Measurements from ENCODE around the gene ITGA8. TPM values are rescaled to one million over a fixed set of nuclear protein-coding genes. Genes with fewer than 3 reads are reported as not detected.
"Not testable (repeated sequence)": the region's sequence is repeated elsewhere in the genome, so short reads cannot be mapped to it uniquely, and the experiment has no call there.

The ITGA8 gene
- total RNA-seq, 1 donor from 2014 or later: not detected

DNA sequence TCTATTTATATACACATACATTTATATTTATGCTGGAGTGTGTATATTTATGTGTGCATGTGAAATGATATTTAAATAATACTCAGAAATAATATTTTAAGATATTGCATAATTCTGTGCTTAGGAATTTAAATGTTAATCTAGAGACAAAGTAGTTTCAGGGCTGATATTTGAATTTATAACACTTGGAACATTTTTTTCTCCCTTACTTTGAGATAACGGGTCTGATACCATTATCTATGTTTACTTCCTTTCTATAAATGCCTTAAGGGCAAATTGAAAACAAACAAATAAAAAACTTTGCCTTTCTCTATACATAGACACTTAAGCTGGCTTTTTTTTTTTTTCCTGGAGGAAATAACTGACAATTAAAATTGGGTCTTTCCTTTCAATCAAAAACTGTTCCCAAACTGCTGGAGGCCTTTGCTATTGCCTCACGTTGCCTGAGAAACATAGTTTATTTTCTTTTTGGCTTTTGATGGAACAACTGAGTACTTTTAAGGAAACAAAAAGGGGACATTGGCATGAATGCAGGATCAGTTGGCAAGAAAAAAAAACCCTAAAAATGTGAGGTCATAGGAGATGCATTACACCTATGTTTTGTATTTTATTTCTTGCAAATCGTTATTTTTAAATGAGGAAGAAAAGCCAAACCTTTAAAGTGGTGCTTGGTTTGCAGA is 98.7 kb downstream of the ITGA8 start:
- DNase-seq (ENCODE audit: low read depth): no peak

DNA sequence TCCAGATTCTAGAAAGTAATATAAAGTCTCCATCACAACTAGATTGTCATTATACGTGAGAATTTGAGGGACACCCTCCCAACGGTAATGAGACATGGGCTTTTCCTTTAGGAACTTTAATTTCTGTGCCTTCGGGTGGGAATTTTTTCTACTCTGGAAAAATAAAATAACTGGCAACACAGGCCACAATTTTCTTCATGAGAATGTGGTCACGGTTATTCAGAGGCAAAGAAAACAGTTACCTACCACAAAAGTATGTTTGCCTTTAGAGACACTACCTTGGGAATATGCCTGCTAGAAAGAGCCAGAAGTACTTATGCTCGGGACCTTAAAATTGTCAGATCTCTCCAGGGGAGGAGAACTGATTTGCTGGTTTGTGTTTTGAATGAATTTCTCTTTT is 99.4 kb downstream of the ITGA8 start:
- DNase-seq (ENCODE audit: low read depth): no peak

DNA sequence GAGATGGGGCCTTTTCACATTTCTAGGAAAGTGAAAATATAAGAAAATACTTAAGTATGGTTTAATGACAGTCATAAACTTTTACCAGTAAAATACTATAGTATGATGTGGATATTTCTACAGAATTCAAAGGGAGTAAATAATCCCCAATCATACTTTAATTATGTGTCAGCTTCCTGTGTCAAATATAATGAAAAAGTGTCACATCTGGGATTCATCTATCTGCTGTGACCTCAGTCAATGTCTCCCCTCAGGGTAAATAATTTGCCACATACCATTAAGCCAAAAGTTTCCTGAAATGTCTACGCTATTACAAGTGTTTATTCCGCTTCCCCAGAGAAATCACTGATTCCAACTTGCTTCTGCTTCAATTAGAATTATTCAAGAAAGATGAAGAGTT is 110.5 kb downstream of the ITGA8 start:
- DNase-seq (ENCODE audit: low read depth): no peak

DNA sequence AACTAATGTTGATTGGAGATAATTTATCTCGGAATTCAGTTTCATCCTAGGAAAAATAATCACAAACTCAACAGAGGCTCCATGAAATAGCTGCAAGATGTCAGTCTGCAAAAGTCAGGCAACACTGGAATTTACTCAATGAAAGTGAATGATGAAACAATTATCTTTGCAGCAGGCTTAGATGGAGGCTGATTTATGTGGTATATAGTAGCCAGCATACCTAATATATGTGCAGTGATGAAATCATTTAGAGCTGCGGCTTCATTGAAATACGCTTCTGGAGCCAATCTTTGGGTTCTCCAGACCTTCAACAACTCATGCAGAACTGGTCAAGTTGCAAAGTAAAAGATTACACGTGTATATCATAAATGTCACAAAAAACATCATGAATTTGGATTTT is 113.3 kb downstream of the ITGA8 start:
- no peak for DNase-seq (ENCODE audit: low read depth)

DNA sequence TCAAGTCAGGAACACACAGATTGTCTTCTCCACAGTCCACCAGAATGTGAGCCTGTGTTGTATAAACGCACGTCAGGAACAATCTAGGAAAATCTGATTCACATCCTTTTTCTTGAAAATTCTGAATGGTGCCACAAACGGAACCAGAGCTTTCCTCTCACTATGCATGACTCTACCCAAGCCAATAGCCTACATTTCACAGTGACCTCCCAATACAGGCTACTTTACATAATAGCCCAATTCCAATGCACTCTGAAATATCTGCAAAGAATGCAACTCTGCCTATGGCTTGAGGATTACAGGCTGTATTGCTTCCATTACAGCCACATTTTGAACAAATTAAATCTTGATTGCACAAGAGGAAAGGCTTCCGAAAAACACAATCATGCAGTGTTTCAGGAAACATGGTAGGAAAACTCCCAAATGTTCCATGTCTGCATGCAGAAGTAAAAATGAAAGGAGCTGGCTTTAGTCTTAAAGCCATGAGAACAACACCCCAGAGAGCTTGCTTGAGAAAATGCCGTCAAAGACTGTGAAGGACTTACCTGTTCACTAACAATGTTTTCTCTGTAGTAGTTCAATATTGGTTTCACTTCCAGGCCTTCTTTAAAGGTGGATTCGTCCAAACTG is 113.9 kb downstream of the ITGA8 start:
- DNase-seq (ENCODE audit: low read depth): no peak

DNA sequence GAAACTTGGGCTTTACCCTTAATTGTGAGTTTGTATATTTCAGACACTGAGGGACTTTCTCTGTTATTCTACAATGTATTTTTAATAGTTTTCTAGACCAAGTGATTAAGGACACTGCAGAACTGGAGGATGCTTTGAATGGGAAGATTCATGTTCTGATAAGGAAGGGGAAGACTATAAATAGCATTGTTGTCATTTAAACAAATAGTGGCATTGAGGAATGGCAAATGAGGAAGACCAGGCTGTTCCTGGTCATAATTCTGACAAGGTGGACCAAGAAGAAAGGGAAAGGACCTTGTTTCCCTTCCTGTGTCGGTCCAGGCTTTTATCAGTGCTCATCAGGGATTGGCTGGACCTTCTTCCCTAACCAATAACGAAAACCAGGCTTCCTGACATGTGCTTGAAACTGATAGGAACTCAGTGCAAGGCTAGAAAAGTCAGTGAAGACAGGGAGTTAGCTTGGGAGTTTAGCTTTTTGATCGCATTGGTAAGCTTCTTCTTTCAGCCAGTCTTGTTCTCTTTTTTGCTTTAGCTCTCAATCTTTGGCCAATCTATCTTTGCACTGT is 116.2 kb downstream of the ITGA8 start:
- no peak for DNase-seq (ENCODE audit: low read depth)

DNA sequence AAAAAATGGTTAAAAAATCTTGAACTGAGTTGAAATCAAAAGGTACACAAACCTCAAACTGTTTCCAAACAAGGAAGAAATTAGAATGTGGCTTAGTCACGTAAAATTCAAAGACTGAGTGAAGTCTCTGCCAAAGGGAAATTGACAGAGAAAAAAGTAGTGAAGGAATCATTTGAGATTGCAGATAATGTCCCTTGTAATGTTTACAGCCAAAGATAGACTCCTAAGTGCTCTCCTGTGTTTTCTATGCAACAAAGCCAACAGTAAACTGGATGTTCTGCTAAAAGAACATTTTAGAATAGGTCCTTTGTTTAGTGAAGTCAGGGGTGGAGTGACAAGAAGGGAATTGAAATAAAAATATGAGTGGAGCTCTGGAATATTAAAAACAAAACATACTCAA is 117.9 kb downstream of the ITGA8 start:
- DNase-seq (ENCODE audit: low read depth): no peak

DNA sequence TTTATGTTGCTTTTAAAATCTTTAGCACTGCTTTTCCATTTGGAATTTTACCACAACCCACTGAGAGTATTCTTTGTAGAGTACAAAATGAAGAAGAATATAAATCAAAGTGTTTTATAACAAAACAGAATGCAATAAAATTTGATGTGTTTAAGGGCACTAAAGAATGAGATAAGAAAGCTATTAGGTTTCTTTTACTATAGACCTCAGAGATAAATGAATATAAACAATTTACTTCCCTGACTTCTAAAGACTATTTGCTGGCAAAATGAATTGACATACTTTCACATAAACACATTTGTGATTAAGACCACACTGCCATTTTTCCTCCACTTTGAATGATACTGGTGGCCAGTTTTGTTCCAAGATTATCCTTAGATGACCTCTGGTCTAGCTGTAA is 124.5 kb downstream of the ITGA8 start:
- no peak for DNase-seq (ENCODE audit: low read depth)

DNA sequence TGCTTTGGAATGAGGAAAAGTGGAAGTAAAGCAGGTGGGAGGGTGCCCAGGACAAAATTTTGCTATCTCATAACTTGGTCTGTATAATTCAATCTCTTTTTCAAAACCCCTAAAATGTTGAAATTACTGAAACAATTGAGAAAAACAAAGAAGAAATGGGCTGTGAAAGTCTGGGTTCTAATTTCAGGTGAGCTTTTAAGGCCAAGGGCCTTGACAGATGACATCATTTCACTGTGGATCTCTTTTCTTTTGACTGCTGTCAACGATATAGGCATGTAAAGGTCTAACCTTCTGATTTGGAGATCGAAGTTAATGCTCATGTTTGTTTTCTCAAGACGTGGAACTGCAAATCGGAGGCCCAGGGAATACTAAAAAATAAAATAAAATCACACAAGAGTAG is 127.8 kb downstream of the ITGA8 start:
- no peak for DNase-seq (ENCODE audit: low read depth)

DNA sequence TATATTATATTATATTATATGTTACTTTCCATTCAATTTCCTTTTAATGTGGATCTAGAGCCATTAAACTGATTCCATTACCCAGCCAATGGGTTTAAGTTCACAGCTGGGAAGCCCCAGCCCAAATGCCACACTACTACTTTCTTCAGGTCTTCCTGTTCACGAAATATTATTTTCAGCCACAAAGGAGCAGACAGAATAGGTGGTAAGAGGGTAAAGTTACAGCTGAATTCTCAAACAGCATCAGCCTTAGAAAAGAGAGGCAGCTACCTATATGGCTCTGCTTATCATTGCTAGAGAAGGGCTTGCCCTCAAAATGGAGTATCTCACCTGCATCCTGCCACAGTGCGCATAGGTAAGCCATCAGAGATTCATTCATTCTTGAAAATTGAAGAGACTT is 128.3 kb downstream of the ITGA8 start:
- no peak for DNase-seq (ENCODE audit: low read depth)

DNA sequence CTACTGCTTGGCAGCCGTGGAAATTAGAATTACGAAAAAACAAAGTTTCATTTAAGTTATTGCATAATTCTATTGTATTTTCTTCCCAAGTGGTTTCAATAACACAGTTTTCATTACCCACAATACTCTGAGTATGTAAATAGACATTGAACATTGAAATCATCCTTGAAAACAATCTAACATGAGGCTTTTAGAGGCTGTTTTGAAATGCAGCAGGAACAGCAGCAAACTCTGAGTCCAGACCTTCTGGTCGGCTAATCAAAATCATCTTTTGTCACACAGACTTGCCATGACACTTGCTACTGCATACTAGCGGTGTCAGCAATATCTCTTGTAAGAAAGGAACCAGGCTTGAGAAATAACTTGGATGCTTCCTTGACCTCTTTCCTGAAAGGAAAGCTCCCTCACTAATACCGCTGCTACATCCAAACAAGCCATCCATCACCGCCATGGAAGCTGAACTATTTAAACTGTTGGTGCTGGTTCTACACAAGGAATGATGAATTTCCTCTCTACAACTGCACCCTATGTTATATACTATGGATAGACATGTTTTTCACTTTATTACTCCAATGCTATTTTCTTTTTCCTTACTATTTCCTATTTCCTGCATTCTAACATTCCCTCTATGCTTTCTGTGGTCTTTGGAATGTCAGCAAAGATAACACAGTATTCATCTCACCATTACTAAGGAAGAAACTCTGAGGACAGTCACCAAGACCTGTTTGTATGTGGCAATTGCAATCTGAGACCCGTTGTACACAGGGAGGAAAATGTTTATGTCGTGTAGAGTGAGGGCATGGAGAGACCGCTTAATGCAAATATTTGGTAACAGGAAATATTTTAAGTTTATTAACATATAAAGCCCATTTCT is 130.8 kb downstream of the ITGA8 start:
- DNase-seq (ENCODE audit: low read depth): no peak

DNA sequence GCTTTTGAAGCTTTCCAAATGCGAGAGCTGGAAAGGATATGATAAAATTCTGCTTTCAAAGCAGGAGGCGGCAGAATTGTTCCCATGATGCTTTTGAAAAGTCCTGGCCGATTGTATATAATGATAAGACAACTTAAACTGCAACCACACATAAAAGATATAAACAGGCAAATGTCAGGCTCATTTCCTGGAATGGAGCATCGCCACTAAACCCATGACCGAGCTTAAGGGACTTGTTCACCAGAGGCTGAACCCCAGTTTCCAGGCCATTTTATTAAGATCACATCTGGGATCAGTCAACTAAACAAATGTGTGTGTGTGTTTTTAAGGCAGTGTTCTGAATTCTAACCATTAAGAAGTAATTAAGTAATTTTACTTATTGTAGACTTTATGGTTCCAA is 131.6 kb downstream of the ITGA8 start:
- no peak for DNase-seq (ENCODE audit: low read depth)

DNA sequence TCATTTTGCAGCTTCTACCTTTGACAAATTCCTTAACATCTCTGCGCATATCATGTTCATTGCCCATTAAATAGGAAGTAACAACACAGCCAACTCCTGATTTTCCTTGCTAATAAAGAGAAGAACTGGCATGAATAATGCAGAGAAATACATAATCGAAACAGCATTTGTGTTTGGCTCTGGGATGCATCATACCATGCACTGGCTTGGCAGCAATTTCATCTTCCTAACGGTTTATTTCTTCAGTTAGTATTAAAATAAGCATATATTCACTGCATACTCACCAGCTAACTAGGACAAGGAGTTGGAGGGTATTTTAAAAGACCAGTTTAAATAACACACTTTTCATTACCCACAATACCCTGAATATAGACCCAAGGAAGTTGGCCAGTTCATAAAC is 132.5 kb downstream of the ITGA8 start:
- no peak for DNase-seq (ENCODE audit: low read depth)

DNA sequence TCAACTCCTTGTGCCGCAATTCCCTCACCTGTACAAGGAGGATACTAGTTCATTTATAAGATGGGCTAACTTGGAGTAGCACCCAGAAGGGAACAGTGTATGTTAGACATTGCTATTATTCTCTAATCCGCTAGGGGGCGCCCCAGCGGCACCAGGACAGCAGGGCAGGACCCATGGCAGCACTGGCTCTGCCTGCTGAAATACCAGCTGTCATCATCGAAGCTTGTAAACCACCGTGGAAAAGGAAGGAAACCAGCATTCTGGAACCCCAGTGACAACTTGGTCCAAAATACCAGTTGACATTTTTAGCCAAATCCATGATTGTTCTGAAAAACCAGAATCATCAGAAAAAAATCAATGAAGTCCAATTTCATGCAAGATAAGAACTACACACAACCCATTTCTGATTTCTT is 134.4 kb downstream of the ITGA8 start:
- peak; percentile 60 for DNase-seq (ENCODE audit: low read depth)

DNA sequence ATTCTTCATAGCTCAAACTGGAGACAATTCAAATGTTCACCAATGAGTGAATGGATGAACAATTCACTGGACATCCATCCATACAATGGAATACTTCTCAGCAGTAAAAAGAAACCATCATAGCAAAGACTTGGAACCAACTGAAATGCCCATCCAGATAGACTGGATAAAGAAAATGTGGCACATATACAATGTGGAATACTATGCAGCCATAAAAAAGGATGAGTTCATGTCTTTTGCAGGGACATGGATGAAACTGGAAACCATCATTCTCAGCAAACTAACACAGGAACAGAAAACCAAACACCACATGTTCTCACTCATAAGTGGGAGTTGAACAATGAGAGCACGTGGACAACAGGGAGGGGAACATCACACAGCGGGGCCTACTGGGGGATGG is 136.8 kb downstream of the ITGA8 start:
- DNase-seq (ENCODE audit: low read depth): not testable (repeated sequence)

DNA sequence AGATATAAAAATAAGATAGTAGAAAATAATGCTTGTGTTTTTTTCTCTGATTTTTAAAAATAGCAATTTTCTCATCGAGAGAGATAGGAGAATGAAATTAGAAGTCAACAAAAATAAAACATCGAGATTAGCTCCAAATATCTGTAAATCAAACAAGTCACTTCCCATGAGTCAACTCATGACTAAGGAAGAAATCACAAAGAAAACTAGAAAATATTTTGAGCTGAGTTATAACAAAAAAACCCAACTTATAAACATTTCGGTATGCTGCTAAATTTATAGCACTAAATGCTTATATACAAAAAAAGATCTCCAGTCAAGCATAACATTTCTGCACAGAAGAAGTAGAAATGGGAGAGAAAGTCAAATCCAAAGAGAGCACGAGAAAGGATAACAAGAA is 140.1 kb downstream of the ITGA8 start:
- DNase-seq (ENCODE audit: low read depth): no peak

DNA sequence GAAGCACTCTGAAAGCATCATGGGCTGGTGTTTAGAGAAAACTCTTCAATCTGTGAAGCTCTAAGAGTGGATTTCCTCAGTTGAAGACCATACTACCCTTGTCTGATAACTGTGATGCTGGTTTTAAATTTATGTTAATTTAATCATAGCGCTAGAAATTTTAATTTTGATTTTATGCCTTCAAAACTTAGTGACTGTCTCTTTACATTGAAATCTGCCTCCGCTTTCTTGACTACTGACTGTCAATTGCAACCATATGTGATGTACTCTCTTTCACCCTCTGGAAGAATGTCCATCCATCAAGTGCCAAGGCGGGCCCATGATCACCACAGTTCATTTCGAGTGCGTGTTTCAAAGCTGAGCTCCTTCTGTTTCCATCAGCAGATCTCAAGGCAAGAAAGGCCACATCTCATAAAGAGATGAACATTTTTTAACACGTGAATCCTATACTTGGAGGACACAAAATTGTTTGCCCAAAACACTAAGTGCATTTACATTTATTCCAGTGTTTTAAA is 147.1 kb downstream of the ITGA8 start:
- no peak for DNase-seq (ENCODE audit: low read depth)

DNA sequence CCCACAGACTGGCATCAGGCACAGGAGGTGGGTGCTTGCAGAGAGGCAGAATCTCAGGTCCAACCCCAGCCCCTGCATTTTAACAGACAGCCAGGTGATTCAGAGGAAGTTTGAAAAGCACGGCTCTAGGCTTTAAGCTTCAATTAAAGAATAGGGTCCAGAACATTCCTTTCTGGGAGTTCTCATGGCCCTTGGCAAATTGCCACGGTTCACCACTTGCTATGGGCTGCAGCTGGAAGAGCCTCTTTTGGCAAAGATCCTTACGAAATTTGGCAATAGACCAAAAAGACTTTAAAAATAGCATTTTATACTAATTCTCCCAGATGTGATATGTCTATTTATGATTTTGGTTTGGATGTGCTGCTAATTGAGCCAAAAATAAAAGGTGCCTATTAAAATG is 148.1 kb downstream of the ITGA8 start:
- peak; percentile 41 for DNase-seq (ENCODE audit: low read depth)

DNA sequence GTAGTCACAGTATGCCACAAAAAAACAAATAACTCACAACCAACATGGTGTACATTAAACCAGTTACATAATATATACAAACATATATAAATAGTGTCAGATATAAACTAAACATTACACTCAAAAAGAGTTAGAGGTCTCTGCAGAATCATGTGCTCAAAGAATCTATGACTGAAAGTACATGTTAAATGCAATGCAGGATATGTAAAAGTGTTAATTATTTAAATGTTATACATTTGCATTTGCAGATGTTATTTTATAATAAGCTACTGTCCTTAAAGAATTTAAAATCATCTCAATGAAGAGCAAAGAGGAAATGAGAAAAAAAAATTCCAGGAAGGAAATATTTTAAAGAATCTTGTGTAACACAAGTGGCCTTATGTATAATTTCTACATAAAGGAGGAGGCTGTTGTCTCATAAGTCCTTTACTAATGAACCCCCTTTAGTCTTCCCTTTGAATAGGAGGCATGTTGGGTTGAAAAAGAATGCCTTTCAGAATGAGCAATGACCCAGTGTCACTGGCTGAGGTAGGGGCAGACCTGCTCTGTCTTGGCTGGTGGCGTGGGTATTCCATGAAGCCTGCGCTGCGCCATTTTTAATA is 148.9 kb downstream of the ITGA8 start:
- DNase-seq (ENCODE audit: low read depth): no peak

DNA sequence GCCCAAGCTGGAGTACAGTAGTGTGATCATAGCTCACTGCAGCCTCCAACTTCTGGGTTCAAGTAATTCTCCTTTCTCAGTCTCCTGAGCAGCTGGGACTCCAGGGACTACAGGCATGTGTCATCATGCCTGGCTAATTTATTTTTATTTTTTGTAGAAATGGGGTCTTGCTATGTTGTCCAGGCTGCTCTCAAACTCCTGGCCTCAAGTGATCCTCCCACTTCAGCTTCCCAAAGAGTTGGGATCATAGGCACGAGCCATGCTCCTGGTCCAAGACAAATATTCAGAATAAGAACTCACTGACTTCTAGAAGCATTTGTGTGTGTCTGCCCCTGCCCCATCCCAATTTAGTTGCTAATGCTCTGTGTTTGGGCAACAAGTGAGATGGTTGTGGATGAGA is 151.8 kb downstream of the ITGA8 start:
- DNase-seq (ENCODE audit: low read depth): no peak

DNA sequence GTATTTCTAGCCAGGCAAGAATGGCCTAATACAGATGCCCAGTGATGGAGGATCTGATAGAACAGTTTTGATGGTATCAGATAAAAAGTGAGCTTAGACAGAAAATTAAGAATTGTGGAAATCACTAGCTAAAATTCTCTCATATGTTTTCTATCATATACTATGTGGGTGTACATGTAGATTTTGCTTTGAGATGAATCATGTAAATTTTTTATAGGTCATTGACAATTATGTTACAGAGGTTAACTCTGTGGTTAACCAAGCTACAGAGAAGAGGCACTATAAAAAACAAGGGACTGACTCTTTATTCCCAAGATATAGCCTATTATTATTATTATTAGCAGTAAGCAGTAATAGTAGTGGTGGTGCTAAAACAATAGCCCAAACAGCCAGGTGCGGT is 156.5 kb downstream of the ITGA8 start:
- no peak for DNase-seq (ENCODE audit: low read depth)
